GM03348 (cell line): Measurements from ENCODE around the gene LCN2.

Experiments
- DNase-seq: peaks from one replicate; pipeline ENCODE4 v3.0.0; 2012; ENCODE audit warnings: low spot score

Gene LCN2

GRCh38 chr9:128150594-128151308, 1.5 kb downstream of the LCN2 start:
- no peak for DNase-seq

GRCh38 chr9:128151309-128152132, 2.3 kb downstream of the LCN2 start:
- DNase-seq = no peak

- DNase-seq = no peak
Observed at GRCh38 chr9:128152133-128153059, 3.1 kb downstream of the LCN2 start.

- DNase-seq = no peak
Observed at GRCh38 chr9:128153060-128153946, 4.0 kb downstream of the LCN2 start.

- no peak for DNase-seq
Observed at GRCh38 chr9:128153947-128154695, 4.9 kb downstream of the LCN2 start.

GRCh38 chr9:128155736-128156500, 6.7 kb downstream of the LCN2 start:
- no peak for DNase-seq

GRCh38 chr9:128159522-128159783, 10.2 kb downstream of the LCN2 start:
- no peak for DNase-seq

GRCh38 chr9:128159784-128160602, 10.7 kb downstream of the LCN2 start, which contains the start of gene BBLN:
Gene BBLN (plus strand): TSS chr9:128160265. CDS start chr9:128160408, 143 bp downstream.
- DNase-seq = peak; percentile 100

- peak; percentile 60 for DNase-seq
Observed at GRCh38 chr9:128160603-128160987, 11.3 kb downstream of the LCN2 start.

- DNase-seq = no peak
Observed at GRCh38 chr9:128161215-128161902, 12.1 kb downstream of the LCN2 start.

GRCh38 chr9:128162215-128163026, 13.2 kb downstream of the LCN2 start:
- peak; percentile 60 for DNase-seq

- no peak for DNase-seq
Observed at GRCh38 chr9:128163027-128163515, 13.8 kb downstream of the LCN2 start.

- no peak for DNase-seq
Observed at GRCh38 chr9:128163523-128164306, 14.5 kb downstream of the LCN2 start.

- no peak for DNase-seq
Observed at GRCh38 chr9:128164307-128164885, 15.1 kb downstream of the LCN2 start.

- DNase-seq = no peak
Observed at GRCh38 chr9:128166169-128166568, 16.9 kb downstream of the LCN2 start.

- no peak for DNase-seq
Observed at GRCh38 chr9:128167209-128167608, 18.0 kb downstream of the LCN2 start.
